ENCODE data around the gene SLX1B. TPM values are rescaled to one million over a fixed set of nuclear protein-coding genes. Genes with fewer than 3 reads are reported as not detected.
"Not testable (repeated sequence)": the region's sequence is repeated elsewhere in the genome, so short reads cannot be mapped to it uniquely, and the experiment has no call there.

Gene SLX1B
- total RNA-seq, result 10 to 100 TPM; 29.9 to 80.3 TPM

DNA sequence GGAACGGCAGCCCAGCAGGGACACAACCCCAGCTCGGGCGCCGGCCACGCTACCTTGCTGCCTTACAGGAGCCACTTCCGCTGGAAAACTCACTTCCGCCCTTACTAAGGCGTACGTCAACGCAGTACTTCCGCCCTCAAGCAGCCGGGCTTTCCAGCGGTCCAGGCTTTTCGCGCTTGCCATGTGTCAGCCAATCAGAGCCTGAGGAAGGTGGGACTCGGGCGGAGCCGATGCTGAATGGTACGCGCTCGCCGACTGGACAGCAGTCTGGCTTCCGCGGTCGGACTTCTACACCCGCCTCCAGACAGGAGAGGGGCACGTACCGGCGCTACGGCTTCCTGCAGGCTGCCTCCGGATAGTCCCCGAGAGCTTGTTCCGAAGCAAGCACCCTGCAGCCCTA, at the start of gene SLX1B, which contains the start of gene BOLA2:
SLX1B (plus strand) TSS at position 265 of the 400 bp plus-strand sequence.
BOLA2 (minus strand) TSS at position 83 of the 400 bp plus-strand sequence. CDS start 98 bp downstream, outside the sequence.
- H3K9me3 Mint-ChIP-seq; H3K36me3 Mint-ChIP-seq (ENCODE audit: low read depth); POLR2A ChIA-PET; H3K4me1 Mint-ChIP-seq; H3K4me3 Mint-ChIP-seq; H3K27ac Mint-ChIP-seq; CTCF ChIA-PET; DNase-seq; H3K27me3 Mint-ChIP-seq: not testable (repeated sequence)

DNA sequence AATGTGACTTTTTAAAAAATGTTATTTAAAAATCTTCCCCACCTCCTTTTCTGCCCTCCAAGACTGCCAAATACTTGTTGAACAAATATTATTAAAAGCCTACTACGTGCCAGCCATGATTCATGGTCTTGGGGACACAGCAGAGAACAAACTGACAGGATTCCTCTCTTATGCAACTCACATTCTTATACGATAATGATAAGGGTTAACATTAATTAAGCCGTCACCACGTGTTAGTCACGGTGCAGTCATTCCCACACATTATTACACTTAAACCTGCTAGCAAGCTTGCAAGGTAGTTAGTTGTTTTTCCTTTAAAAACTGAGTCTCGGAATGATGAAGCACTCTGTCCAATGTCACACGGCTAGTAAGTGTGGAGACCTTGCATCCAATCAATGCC, 49.1 kb upstream of the SLX1B start:
- H3K4me3 Mint-ChIP-seq; H3K4me1 Mint-ChIP-seq; H3K36me3 Mint-ChIP-seq (ENCODE audit: low read depth); H3K27ac Mint-ChIP-seq; CTCF ChIA-PET; DNase-seq; H3K27me3 Mint-ChIP-seq; H3K9me3 Mint-ChIP-seq; POLR2A ChIA-PET: not testable (repeated sequence)

DNA sequence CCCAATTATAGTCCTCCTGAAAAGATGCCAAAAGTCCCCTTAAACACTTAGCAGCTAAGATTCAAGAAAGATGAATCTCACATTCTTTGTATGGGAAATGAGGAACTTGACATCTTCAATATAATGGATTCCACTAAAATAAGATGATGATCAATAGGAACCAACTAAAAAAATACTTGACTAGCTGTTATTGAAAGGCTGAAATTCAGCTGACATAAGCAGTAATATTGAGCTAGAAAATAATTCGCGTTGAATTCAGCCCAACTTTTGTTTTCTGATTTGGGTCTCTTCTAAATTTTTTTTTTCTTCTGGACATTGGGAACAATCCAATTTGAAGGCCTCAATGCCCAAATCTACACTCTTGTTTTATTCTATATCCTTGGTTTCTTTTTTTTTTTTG, 30.7 kb upstream of the SLX1B start:
- peaks cover 11% of the 10 kb centered on the region for H3K36me3 Mint-ChIP-seq (ENCODE audit: low read depth)
- POLR2A ChIA-PET, H3K27me3 Mint-ChIP-seq, CTCF ChIA-PET, DNase-seq, H3K4me1 Mint-ChIP-seq, H3K4me3 Mint-ChIP-seq, H3K27ac Mint-ChIP-seq, H3K9me3 Mint-ChIP-seq: not testable (repeated sequence)

DNA sequence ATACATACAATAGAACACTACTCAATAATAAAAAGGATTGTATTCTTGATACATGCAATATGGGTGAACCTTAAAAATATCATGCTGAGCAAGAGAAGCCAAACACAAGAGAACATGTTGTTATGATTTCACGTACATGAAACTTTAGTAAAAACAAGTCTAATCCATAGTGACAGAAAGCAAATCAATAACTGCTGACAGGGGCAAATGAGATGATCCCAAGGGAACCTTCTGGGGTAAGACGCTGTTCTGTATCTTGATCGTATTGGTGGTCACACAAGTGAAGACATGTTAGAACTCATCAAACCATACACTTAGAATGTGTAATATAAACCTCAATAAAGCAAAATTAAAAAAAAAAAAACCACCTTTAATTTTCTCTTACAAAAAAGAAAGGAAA, 28.9 kb upstream of the SLX1B start:
- H3K27ac Mint-ChIP-seq, DNase-seq, H3K9me3 Mint-ChIP-seq, H3K27me3 Mint-ChIP-seq, POLR2A ChIA-PET, CTCF ChIA-PET, H3K4me3 Mint-ChIP-seq: not testable (repeated sequence)
- H3K36me3 Mint-ChIP-seq (ENCODE audit: low read depth), result peaks cover 17% of the 10 kb centered on the region
- H3K4me1 Mint-ChIP-seq, result peaks cover 14% of the 10 kb centered on the region

DNA sequence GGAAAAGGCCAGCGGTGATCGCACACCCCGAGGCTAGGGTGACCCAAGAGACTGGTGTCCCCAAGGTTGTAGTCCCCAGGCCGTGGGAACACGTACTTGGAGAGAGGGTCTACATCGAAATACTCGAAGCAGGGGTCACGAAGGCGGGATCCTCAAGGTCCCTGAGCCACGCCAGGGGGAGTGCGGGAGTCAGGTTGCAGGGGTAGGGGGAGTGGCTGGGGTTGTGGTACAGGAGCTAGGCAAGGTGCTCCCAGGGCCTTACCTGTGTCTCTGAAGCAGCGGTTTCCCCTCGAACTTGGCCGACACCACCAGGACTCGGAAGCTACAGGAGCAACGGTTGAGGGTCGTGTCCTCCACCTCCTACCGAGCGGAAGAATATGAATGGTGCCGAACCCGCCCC, 579 bp upstream of the SLX1B start:
- CTCF ChIA-PET; H3K4me1 Mint-ChIP-seq; H3K4me3 Mint-ChIP-seq; POLR2A ChIA-PET; H3K27me3 Mint-ChIP-seq; H3K9me3 Mint-ChIP-seq; H3K36me3 Mint-ChIP-seq (ENCODE audit: low read depth); H3K27ac Mint-ChIP-seq; DNase-seq: not testable (repeated sequence)

DNA sequence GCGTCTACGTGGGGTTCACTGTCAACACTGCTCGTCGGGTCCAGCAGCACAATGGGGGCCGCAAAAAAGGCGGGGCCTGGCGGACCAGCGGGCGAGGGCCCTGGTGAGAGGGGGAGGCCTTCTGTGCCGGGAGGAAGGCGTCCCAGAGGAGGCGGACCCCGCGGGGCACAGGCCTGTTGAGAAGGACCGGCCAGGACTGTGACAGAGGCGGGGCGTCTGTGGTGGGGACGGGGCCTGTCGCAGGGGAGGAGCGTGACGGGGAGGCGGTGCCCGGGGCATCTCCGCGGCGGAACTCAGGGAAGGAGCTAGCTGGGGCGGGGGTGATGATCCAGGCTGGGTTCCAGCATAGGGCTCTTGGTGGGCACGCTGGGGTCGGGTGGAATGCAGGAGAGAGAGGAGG, 495 bp downstream of the SLX1B start:
- H3K36me3 Mint-ChIP-seq (ENCODE audit: low read depth); H3K27ac Mint-ChIP-seq; H3K4me3 Mint-ChIP-seq; CTCF ChIA-PET; H3K9me3 Mint-ChIP-seq; H3K27me3 Mint-ChIP-seq; DNase-seq; H3K4me1 Mint-ChIP-seq; POLR2A ChIA-PET: not testable (repeated sequence)

DNA sequence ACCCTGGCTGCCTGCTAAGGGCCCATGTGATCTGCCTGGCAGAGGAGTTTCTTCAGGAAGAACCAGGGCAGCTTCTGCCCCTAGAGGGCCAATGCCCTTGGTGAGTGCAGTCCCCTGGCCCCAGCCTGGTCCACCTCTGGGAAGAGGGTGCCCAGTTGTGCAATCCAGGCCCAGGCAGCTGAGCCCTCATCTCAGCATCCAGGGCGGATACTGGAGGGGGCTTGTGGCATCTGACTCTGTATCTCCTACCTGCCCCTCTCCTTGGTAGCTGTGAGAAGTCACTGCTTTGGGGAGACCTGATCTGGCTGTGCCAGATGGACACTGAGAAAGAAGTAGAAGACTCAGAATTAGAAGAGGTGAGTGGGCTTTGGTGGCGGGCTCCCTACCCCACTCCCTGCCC, 3.3 kb downstream of the SLX1B start:
- H3K4me3 Mint-ChIP-seq; POLR2A ChIA-PET; H3K4me1 Mint-ChIP-seq; H3K27me3 Mint-ChIP-seq; CTCF ChIA-PET; DNase-seq; H3K27ac Mint-ChIP-seq; H3K36me3 Mint-ChIP-seq (ENCODE audit: low read depth); H3K9me3 Mint-ChIP-seq: not testable (repeated sequence)

DNA sequence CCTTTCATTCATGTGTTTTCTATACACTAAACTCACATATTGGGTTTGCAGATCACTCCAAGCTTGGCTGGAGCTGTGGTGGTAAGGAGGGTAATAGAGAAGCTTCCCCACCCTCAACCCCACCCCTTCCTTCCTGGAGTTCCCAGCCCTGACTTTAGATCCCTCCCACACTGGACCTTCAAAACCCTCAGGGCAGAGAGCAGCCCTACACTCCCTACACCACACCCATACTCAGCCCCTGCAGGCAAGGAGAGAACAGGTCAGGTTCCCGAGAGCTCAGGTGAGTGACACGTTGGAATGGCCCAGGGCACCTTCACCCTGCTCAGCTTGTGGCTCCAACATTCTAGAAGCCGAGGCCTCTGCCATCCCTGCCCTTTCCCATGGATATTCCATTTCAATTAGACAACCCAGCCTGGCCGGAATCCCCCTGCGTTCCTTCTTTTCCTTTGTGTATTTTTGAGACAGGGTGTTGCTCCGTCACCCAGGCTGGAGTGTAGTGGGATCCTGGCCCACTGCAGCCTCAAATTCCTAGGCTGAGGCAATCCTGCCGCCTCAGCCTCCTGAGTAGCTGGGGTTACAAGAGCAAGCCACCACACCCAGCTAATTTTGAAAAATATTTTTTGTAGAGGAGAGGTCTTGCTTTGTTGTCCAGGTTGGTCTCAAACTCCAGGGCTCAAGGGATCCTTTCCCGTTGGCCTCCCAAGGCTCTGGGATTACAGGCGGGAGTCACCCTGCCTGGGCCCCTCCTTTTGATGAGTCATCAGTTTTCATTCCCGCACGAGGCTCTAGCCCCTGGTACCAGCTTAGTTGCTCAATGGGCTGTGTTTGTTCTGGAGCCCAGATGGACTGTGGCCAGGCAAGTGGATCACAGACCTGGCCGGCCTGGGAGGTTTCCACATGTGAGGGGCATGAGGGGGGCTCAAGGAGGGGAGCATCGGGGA, 5.6 kb downstream of the SLX1B start, which contains the start of gene SULT1A4:
SULT1A4 (plus strand) TSS at position 208 of the 941 bp plus-strand sequence. CDS start 1,473 bp downstream, outside the sequence.
- H3K27me3 Mint-ChIP-seq; DNase-seq; CTCF ChIA-PET; POLR2A ChIA-PET; H3K36me3 Mint-ChIP-seq (ENCODE audit: low read depth); H3K27ac Mint-ChIP-seq; H3K4me1 Mint-ChIP-seq; H3K9me3 Mint-ChIP-seq; H3K4me3 Mint-ChIP-seq: not testable (repeated sequence)

DNA sequence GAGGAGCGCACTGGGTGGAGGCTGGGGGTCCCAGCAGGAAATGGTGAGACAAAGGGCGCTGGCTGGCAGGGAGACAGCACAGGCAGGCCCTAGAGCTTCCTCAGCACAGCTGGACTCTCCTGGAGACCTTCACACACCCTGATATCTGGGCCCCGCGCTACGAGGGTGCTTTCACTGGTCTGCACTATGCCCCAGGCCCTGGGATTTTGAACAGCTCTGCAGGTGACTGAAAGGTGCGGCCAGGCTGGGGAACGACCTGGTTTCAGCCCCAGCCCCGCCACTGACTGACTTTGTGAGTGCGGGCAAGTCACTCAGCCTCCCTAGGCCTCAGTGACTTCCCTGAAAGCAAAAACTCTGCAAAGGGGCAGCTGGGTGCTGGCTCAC, 6.3 kb downstream of the SLX1B start:
- H3K27me3 Mint-ChIP-seq; DNase-seq; CTCF ChIA-PET; H3K9me3 Mint-ChIP-seq; POLR2A ChIA-PET; H3K4me3 Mint-ChIP-seq; H3K27ac Mint-ChIP-seq; H3K4me1 Mint-ChIP-seq; H3K36me3 Mint-ChIP-seq (ENCODE audit: low read depth): not testable (repeated sequence)

DNA sequence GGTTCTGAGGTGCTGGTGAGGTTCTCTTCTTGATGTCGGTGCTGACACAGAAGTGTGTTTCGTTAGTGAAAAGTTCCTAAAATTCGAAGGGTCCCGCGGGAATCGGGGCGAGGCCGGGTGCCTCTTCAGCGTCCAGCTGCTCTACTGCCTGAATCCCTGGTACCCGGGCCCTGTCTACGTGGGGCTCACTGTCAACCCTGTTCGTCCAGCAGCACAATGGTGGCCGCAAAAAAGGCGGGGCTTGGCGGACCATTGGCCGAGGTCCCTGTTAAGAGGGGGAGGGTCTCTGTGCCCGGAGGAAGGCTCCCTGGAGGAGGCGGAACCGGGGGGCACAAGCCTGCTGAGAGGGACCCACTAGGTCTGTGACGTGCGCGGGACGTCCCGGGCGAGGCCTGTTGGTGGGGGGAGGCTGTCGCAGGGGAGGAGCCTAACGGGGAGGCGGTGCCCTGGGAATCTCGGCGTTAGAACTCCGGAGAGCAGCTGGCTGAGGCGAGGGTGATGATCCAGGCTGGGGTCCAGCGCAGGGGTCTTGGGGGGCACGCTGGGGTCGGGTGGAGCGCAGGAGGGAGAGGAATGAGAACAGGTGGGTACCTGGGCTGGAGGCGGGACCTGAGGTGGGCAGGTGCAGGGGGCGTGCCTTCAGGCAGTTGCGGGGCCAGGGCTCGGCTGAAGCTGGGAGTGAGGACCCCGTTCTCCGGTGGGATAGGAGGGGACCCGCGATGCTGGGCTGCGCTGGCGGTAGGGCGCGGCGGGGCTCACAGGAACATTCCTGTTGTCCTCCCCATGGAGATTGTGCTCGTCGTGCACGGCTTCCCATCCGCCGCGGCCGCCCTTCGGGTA, 11.9 kb downstream of the SLX1B start:
- POLR2A ChIA-PET; CTCF ChIA-PET; H3K4me1 Mint-ChIP-seq; H3K4me3 Mint-ChIP-seq; H3K27ac Mint-ChIP-seq; H3K27me3 Mint-ChIP-seq; H3K9me3 Mint-ChIP-seq; H3K36me3 Mint-ChIP-seq (ENCODE audit: low read depth); DNase-seq: not testable (repeated sequence)

DNA sequence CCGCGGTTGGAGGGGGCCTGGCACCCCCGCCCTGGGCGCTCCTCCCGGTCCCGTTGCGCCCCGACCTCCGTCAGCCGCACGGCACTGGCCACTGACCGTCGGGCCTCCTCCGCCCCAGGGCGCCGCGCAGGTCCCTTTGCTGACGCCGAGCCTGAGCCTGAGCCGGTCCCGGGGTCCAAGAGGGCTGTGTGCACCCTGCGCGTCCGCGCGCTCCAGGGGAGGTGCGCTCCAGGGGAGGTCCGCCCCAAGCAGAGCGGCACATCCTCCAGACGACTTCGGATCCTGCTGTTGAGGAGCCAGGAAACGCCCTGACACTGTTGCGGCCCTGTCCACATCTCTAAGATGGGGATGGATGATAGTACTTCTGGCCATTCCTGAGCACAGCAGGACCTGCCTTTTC, 12.6 kb downstream of the SLX1B start:
- POLR2A ChIA-PET; H3K27me3 Mint-ChIP-seq; H3K27ac Mint-ChIP-seq; DNase-seq; CTCF ChIA-PET; H3K36me3 Mint-ChIP-seq (ENCODE audit: low read depth); H3K4me1 Mint-ChIP-seq; H3K9me3 Mint-ChIP-seq; H3K4me3 Mint-ChIP-seq: not testable (repeated sequence)

DNA sequence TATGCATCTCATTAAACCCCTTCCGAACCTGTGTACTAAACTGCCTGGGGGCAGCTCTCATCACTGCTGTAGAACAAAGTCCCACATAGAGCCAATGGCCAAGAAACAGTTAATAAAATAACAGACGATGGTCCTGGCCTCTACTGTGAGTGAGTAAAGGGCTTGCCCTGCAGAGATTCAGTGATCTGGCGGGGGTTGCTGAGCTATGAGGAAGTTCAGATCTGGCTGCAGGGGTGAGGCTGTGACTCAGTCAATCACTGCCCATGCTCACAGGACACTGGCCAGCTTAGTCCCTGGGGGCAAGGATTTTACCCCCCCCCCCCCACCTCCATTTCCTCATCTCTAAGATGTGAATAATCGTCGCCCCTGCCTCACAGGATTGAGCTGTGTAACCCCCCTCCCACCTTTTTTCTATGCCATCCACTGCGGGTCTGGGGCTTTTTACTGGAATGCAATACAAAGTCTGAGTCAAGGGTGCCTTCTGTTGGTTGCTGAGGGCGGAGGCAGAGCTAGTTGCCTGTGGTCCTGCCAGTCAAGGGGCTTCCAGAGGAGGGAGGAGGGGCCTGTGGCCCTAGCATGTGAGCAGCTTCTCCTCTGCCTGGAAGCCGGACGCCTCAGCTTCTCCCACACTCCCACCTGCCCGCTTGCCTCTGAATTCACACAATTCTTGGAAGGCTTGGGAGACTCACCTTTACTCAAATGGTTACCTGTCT, 13.5 kb downstream of the SLX1B start:
- H3K36me3 Mint-ChIP-seq (ENCODE audit: low read depth); H3K4me1 Mint-ChIP-seq; H3K9me3 Mint-ChIP-seq; DNase-seq; H3K27ac Mint-ChIP-seq; H3K27me3 Mint-ChIP-seq; H3K4me3 Mint-ChIP-seq; CTCF ChIA-PET; POLR2A ChIA-PET: not testable (repeated sequence)

DNA sequence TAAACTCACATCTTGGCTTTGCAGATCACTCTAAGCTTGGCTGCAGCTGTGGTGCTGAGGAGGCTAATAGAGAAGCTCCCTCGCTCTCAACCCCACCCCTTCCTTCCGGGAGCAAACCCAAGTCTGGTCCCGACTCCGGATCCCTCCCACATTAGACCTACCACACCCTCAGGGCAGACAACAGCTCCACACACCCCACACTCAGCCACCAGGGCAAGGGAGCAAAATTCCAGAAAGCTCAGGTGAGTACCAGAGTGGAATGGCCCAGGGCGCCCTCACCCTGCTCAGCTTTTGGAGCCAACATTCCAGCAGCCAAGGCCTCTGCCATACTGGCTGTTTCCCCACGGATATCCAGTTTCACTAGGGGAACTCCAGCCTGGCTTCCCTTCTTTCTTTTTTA, 15.3 kb downstream of the SLX1B start:
- peak; percentile 48 for DNase-seq
- H3K4me1 Mint-ChIP-seq; POLR2A ChIA-PET; H3K36me3 Mint-ChIP-seq (ENCODE audit: low read depth); H3K9me3 Mint-ChIP-seq; H3K4me3 Mint-ChIP-seq; CTCF ChIA-PET; H3K27me3 Mint-ChIP-seq: not testable (repeated sequence)
- peak overlapping the region; percentile 31 for H3K27ac Mint-ChIP-seq

Data from activated CD4-positive, alpha-beta memory T cell treated with anti-CD3 and anti-CD28 coated beads, Interleukin-2, amount 10 ng/mL, durations not matched to agents 7 days and 5 days (primary cell).